Nephron progenitor cell (in vitro differentiated cells): ENCODE measurements around the gene KCNMA1.

Experiments
- DNase-seq: peaks from one replicate; pipeline ENCODE4 v3.0.0; 2021
- H3K27ac Mint-ChIP-seq: 2 replicates; pipeline ENCODE4 v1.8.0; 2021; ENCODE audit warnings: mild to moderate bottlenecking, moderate library complexity, mixed read lengths
- H3K27me3 Mint-ChIP-seq: 2 replicates; pipeline ENCODE4 v1.8.0; 2021; ENCODE audit warnings: mild to moderate bottlenecking, low read depth, mixed read lengths; ENCODE audit not compliant: poor library complexity
- H3K36me3 Mint-ChIP-seq: 2 replicates; pipeline ENCODE4 v1.8.0; 2021; ENCODE audit warnings: low read depth, mixed read lengths
- H3K4me1 Mint-ChIP-seq: 2 replicates; pipeline ENCODE4 v1.8.0; 2021; ENCODE audit warnings: mixed read lengths
- H3K4me3 Mint-ChIP-seq: 2 replicates; pipeline ENCODE4 v1.8.0; 2021; ENCODE audit warnings: mild to moderate bottlenecking, moderate library complexity, mixed read lengths
- H3K9me3 Mint-ChIP-seq: 2 replicates; pipeline ENCODE4 v1.8.0; 2021; ENCODE audit warnings: mild to moderate bottlenecking, moderate library complexity, mixed read lengths
- CTCF ChIP-seq: fragments of 200-600 bp; sonication (generic); IDR thresholded peaks from 2 replicates; pipeline ENCODE4 v1.5.0; 2021; ENCODE audit warnings: antibody characterized with exemption

The KCNMA1 gene

GRCh38 chr10:77220150-77220549 is 417.5 kb downstream of the KCNMA1 start:
- no peak for TF ChIP-seq CTCF
- Mint-ChIP-seq H3K27ac (no peak overlapping the region), H3K9me3 (no peaks in the 10 kb centered on the region), H3K4me3 (no peak overlapping the region), H3K27me3 (peaks cover 22% of the 10 kb centered on the region), H3K36me3 (no peaks in the 10 kb centered on the region), H3K4me1 (peaks cover 12% of the 10 kb centered on the region)
- no peak for DNase-seq

GRCh38 chr10:77219046-77219445 is 418.6 kb downstream of the KCNMA1 start:
- H3K4me3 Mint-ChIP-seq: no peak overlapping the region

GRCh38 chr10:77214799-77215198 is 422.8 kb downstream of the KCNMA1 start:
- H3K27me3 Mint-ChIP-seq: peaks cover 9% of the 10 kb centered on the region

More at GRCh38 chr10:77219046-77219445, 418.6 kb downstream of the KCNMA1 start:
- Mint-ChIP-seq H3K9me3 (no peaks in the 10 kb centered on the region), H3K27me3 (peaks cover 18% of the 10 kb centered on the region), H3K4me1 (peaks cover 12% of the 10 kb centered on the region), H3K27ac (no peak overlapping the region), H3K36me3 (no peaks in the 10 kb centered on the region)
- no peak for DNase-seq
- no peak for TF ChIP-seq CTCF

GRCh38 chr10:77212632-77213031 is 425.0 kb downstream of the KCNMA1 start:
- TF ChIP-seq CTCF: no peak
- no peak for DNase-seq
- Mint-ChIP-seq H3K27ac (no peak overlapping the region), H3K36me3 (no peaks in the 10 kb centered on the region), H3K9me3 (peaks cover 14% of the 10 kb centered on the region), H3K4me3 (no peak overlapping the region), H3K4me1 (no peaks in the 10 kb centered on the region), H3K27me3 (peaks cover 3% of the 10 kb centered on the region)

More at GRCh38 chr10:77214799-77215198, 422.8 kb downstream of the KCNMA1 start:
- Mint-ChIP-seq H3K4me1 (no peaks in the 10 kb centered on the region), H3K4me3 (no peak overlapping the region), H3K9me3 (peaks cover 14% of the 10 kb centered on the region), H3K36me3 (no peaks in the 10 kb centered on the region), H3K27ac (no peak overlapping the region)
- no peak for TF ChIP-seq CTCF
- no peak for DNase-seq

- no peak for DNase-seq
- Mint-ChIP-seq H3K36me3 (no peaks in the 10 kb centered on the region), H3K4me3 (no peak overlapping the region), H3K27ac (no peak overlapping the region), H3K4me1 (no peaks in the 10 kb centered on the region), H3K9me3 (peaks cover 20% of the 10 kb centered on the region), H3K27me3 (peaks cover 10% of the 10 kb centered on the region)
- no peak for TF ChIP-seq CTCF
These were observed 427.0 kb downstream of the KCNMA1 start for GRCh38 chr10:77210645-77211044.

GRCh38 chr10:77208684-77209256 is 428.8 kb downstream of the KCNMA1 start:
- Mint-ChIP-seq H3K36me3 (peaks cover 7% of the 10 kb centered on the region), H3K4me1 (no peaks in the 10 kb centered on the region), H3K27ac (no peak overlapping the region), H3K9me3 (peaks cover 30% of the 10 kb centered on the region), H3K4me3 (no peak overlapping the region), H3K27me3 (peaks cover 10% of the 10 kb centered on the region)
- DNase-seq: no peak
- no peak for TF ChIP-seq CTCF
